ENCODE measurements around the gene RARRES1.

RARRES1 gene

GRCh38 chr3:158773845-158774830, 41.9 kb upstream of the RARRES1 start:
- H3K36me3 ChIP-seq (ENCODE audit: control insufficient read depth in 2 of 2, insufficient read depth in 1 of 2, low read length in 2 of 2) = no peaks in the 10 kb centered on the region
- no peak for TF ChIP-seq ZFP37 (tag by site-specific recombination; IDR thresholded peaks at IDR 0.05)
- no peak for TF ChIP-seq ZBTB7A (tag by site-specific recombination; IDR thresholded peaks at IDR 0.05; ENCODE audit: low read depth)
- TF ChIP-seq ATF2 (tag by site-specific recombination; IDR thresholded peaks at IDR 0.05; ENCODE audit: low read depth) = no peak
- TF ChIP-seq ZBTB44 (tag by site-specific recombination; IDR thresholded peaks at IDR 0.05) = no peak
- no peak for TF ChIP-seq ZNF175 (tag by site-specific recombination; IDR thresholded peaks at IDR 0.05)

GRCh38 chr3:158773166-158773565, 40.9 kb upstream of the RARRES1 start:
- no peak overlapping the region for H3K4me3 ChIP-seq (ENCODE audit: low read depth, low read length)
- no peak for TF ChIP-seq ZNF174 (tag by site-specific recombination; IDR thresholded peaks at IDR 0.05)
- no peak for TF ChIP-seq OVOL3 (tag by site-specific recombination; IDR thresholded peaks at IDR 0.05)
- TF ChIP-seq ZNF416 (tag by site-specific recombination; IDR thresholded peaks at IDR 0.05) = no peak
- no peak for TF ChIP-seq PRDM1 (tag by site-specific recombination; IDR thresholded peaks at IDR 0.05)
- TF ChIP-seq ZNF76 (tag by site-specific recombination; IDR thresholded peaks at IDR 0.05; ENCODE audit: borderline replicate concordance, low read depth) = no peak
- no peak for TF ChIP-seq ZFP41 (tag by site-specific recombination; IDR thresholded peaks at IDR 0.05; ENCODE audit: borderline replicate concordance)
- no peak for TF ChIP-seq ZNF391 (tag by site-specific recombination; IDR thresholded peaks at IDR 0.05; ENCODE audit: borderline replicate concordance, low read depth)
- no peak for TF ChIP-seq ZNF558 (tag by site-specific recombination; IDR thresholded peaks at IDR 0.05)
- no peak for TF ChIP-seq ZNF335 (tag by site-specific recombination; conservative IDR thresholded peaks at IDR 0.05)
- TF ChIP-seq ZNF2 (tag by site-specific recombination; IDR thresholded peaks at IDR 0.05) = no peak
- H3K27ac ChIP-seq (ENCODE audit: extremely low read depth, low read depth, low read length) = no peak overlapping the region
- no peaks in the 10 kb centered on the region for H3K36me3 ChIP-seq (ENCODE audit: control insufficient read depth in 2 of 2, insufficient read depth in 1 of 2, low read length in 2 of 2)
- ChIA-PET POLR2A (no interaction called here), CTCF (interaction anchor here (0.7 kb wide), 1 partner anchor 483 kb away, joined by 3 read pairs; no protein-coding TSS in a partner anchor)
- H3K4me1 ChIP-seq (ENCODE audit: control insufficient read depth, insufficient read depth, low read length) = no peaks in the 10 kb centered on the region
- H3K9me3 ChIP-seq (ENCODE audit: control insufficient read depth, insufficient read depth, low read depth, low read length) = no peaks in the 10 kb centered on the region

More at GRCh38 chr3:158773845-158774830, 41.9 kb upstream of the RARRES1 start:
- Histone ChIP-seq H3K9me3 (ENCODE audit: control insufficient read depth, insufficient read depth, low read depth, low read length) (no peaks in the 10 kb centered on the region), H3K4me1 (ENCODE audit: control insufficient read depth, insufficient read depth, low read length) (no peaks in the 10 kb centered on the region), H3K4me3 (ENCODE audit: low read depth, low read length) (no peak overlapping the region), H3K27ac (ENCODE audit: extremely low read depth, low read depth, low read length) (no peak overlapping the region)
- POLR2A ChIA-PET = no interaction called here
- CTCF ChIA-PET = interaction anchor here (0.7 to 1.1 kb wide), 4 partner anchors 10 to 968 kb away, joined by 3 read pairs; no protein-coding TSS in a partner anchor

- Histone ChIP-seq H3K36me3 (ENCODE audit: control insufficient read depth in 2 of 2, insufficient read depth in 1 of 2, low read length in 2 of 2) (no peaks in the 10 kb centered on the region), H3K4me3 (ENCODE audit: low read depth, low read length) (no peak overlapping the region), H3K4me1 (ENCODE audit: control insufficient read depth, insufficient read depth, low read length) (no peaks in the 10 kb centered on the region), H3K9me3 (ENCODE audit: control insufficient read depth, insufficient read depth, low read depth, low read length) (no peaks in the 10 kb centered on the region), H3K27ac (ENCODE audit: extremely low read depth, low read depth, low read length) (no peak overlapping the region)
- ChIA-PET CTCF (interaction anchor here (0.7 to 1.0 kb wide), 3 partner anchors 10 to 129 kb away, joined by 3 to 7 read pairs (median 5); no protein-coding TSS in a partner anchor), POLR2A (no interaction called here)
- no peak for TF ChIP-seq ZNF366 (tag by site-specific recombination; conservative IDR thresholded peaks at IDR 0.05)
- TF ChIP-seq KLF8 (tag by site-specific recombination; IDR thresholded peaks at IDR 0.05) = no peak
- no peak for TF ChIP-seq SETDB1 (IDR thresholded peaks at IDR 0.05; ENCODE audit: insufficient read length, low read length)
- no peak for TF ChIP-seq ZSCAN16 (tag by site-specific recombination; IDR thresholded peaks at IDR 0.05)
- no peak for TF ChIP-seq ZNF473 (tag by site-specific recombination; IDR thresholded peaks at IDR 0.05)
- TF ChIP-seq ZNF639 (tag by site-specific recombination; IDR thresholded peaks at IDR 0.05) = no peak
Observed at GRCh38 chr3:158771982-158772381, 39.7 kb upstream of the RARRES1 start.
